ENCODE data around the gene FAM83D.

GRCh38 chr20:38896009-38896594 lies 30.1 kb upstream of the FAM83D start:
- TF ChIP-seq YY1 (IDR thresholded peaks at IDR 0.05; ENCODE audit: low read depth) (no peak), EGR1 (IDR thresholded peaks at IDR 0.05) (no peak), FOXM1 (IDR thresholded peaks at IDR 0.05; ENCODE audit: borderline replicate concordance, low read depth) (no peak), RAD21 (IDR thresholded peaks at IDR 0.05; ENCODE audit: low read depth) (no peak), NFIC (IDR thresholded peaks at IDR 0.05) (no peak), EP300 (IDR thresholded peaks at IDR 0.05; ENCODE audit: borderline replicate concordance) (no peak), CEBPB (IDR thresholded peaks at IDR 0.05) (no peak), USF1 (IDR thresholded peaks at IDR 0.05) (no peak), CREB1 (IDR thresholded peaks at IDR 0.05; ENCODE audit: low read depth) (no peak), TAF1 (IDR thresholded peaks at IDR 0.05; ENCODE audit: low read depth) (no peak), TCF12 (IDR thresholded peaks at IDR 0.05; ENCODE audit: low read depth) (no peak)
- TF ChIP-seq, protein P1, sequence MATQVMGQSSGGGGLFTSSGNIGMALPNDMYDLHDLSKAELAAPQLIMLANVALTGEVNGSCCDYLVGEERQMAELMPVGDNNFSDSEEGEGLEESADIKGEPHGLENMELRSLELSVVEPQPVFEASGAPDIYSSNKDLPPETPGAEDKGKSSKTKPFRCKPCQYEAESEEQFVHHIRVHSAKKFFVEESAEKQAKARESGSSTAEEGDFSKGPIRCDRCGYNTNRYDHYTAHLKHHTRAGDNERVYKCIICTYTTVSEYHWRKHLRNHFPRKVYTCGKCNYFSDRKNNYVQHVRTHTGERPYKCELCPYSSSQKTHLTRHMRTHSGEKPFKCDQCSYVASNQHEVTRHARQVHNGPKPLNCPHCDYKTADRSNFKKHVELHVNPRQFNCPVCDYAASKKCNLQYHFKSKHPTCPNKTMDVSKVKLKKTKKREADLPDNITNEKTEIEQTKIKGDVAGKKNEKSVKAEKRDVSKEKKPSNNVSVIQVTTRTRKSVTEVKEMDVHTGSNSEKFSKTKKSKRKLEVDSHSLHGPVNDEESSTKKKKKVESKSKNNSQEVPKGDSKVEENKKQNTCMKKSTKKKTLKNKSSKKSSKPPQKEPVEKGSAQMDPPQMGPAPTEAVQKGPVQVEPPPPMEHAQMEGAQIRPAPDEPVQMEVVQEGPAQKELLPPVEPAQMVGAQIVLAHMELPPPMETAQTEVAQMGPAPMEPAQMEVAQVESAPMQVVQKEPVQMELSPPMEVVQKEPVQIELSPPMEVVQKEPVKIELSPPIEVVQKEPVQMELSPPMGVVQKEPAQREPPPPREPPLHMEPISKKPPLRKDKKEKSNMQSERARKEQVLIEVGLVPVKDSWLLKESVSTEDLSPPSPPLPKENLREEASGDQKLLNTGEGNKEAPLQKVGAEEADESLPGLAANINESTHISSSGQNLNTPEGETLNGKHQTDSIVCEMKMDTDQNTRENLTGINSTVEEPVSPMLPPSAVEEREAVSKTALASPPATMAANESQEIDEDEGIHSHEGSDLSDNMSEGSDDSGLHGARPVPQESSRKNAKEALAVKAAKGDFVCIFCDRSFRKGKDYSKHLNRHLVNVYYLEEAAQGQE (IDR thresholded peaks at IDR 0.05; ENCODE audit: low read depth) = no peak
- TF ChIP-seq, protein P2, sequence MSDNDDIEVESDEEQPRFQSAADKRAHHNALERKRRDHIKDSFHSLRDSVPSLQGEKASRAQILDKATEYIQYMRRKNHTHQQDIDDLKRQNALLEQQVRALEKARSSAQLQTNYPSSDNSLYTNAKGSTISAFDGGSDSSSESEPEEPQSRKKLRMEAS (IDR thresholded peaks at IDR 0.05) = no peak

Data from Ishikawa (cell line).